ENCODE data around the gene SFXN5. TPM values are rescaled to one million over a fixed set of nuclear protein-coding genes. Genes with fewer than 3 reads are reported as not detected.
"Not testable (repeated sequence)": the region's sequence is repeated elsewhere in the genome, so short reads cannot be mapped to it uniquely, and the experiment has no call there.

SFXN5 gene
- total RNA-seq, 1 donor from 2014 or later, result 10.1 TPM

- no peak for DNase-seq (ENCODE audit: low read depth in 2 of 2)
Observed at GRCh38 chr2:72908741-72909140, 162.8 kb downstream of the SFXN5 start.

GRCh38 chr2:72907369-72907768, 164.1 kb downstream of the SFXN5 start:
- DNase-seq (ENCODE audit: low read depth in 2 of 2), result not testable (repeated sequence)

GRCh38 chr2:72901426-72901825, 170.1 kb downstream of the SFXN5 start:
- DNase-seq (ENCODE audit: low read depth in 2 of 2), result no peak

GRCh38 chr2:72900191-72900825, 171.2 kb downstream of the SFXN5 start:
- DNase-seq (ENCODE audit: low read depth in 2 of 2), result no peak

DNA sequence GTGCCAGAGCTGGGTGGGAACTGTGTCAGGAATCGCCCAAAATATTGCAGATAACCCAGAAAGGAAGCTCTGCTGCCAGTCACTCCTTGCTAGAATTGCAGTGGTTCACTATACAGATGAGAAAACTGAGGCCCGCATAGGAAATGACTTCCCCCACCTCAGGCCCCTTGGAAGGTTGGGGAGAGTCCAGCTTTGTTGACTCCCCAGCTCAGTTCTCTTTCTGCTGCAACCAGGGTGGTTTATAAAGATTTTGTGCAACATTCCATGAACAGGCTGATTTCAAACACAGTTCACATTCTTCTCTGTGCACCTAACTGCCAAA, 173.0 kb downstream of the SFXN5 start:
- no peak for DNase-seq (ENCODE audit: low read depth in 2 of 2)

- DNase-seq (ENCODE audit: low read depth in 2 of 2), result no peak
Observed at GRCh38 chr2:72897785-72898584, 173.5 kb downstream of the SFXN5 start.

GRCh38 chr2:72896446-72896845, 175.1 kb downstream of the SFXN5 start:
- no peak for DNase-seq (ENCODE audit: low read depth in 2 of 2)

DNA sequence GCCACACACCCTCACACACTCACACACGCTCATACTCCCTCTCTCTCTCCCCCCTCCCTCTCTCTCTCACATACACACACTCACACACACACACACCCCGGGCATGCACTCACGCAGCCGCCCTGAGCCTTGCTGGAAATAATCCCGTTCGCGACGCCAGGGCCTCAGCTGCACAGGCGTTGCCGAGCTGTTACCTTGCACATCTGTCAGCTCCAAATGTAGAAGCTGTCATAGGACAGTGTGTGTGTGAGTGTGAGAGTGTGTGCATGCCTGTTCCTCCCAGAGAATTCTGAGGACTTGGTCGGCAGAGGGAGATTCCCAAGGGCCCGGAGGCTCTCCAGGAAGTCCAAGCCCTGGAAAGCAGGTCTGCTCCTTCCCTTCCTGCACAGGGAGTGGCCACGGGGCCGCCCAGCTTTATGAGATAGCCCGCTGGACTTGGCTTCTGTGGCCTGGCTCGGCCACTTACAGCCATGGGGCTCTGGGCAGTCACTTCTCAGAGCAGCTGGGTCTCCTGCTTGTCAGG, 175.7 kb downstream of the SFXN5 start:
- peak; percentile 6 to 42 for DNase-seq (ENCODE audit: low read depth in 2 of 2)

- DNase-seq (ENCODE audit: low read depth in 2 of 2), result no peak
Observed at GRCh38 chr2:72895154-72895553, 176.4 kb downstream of the SFXN5 start.

DNA sequence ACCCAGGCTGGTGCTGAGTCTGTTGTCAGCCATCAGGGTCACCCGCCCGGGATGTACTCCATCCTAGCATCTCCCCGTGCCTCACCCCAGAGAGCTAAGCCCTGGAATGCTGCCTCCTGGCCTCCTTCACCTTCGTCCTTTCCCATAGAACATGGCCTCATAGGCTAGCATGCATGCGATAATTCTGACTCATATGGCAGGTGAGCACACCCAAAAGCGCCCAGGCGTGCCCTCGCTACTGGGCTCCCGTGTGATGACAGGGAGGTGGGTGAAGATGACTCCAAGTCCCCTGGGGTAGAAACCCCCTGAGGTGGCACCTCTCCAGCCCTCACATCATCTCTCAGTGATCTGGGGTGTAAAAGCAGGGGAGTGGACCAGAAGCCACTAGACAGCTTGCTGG, 177.0 kb downstream of the SFXN5 start:
- DNase-seq (ENCODE audit: low read depth in 2 of 2), result no peak

GRCh38 chr2:72893594-72894319, 177.8 kb downstream of the SFXN5 start:
- DNase-seq (ENCODE audit: low read depth in 2 of 2), result peak; percentile 44 to 80

- DNase-seq (ENCODE audit: low read depth in 2 of 2), result peak; percentile 40 to 77
Observed at GRCh38 chr2:72892506-72893173, 178.9 kb downstream of the SFXN5 start.

Other genes starting within 250 kb of the SFXN5 start
- gene EXOC6B, start 245.7 kb downstream of the SFXN5 start, total RNA-seq, result 12.1 and 18.7 TPM in 2 replicates
- gene SPR, start 184.3 kb downstream of the SFXN5 start, total RNA-seq, result 33.9 and 45.8 TPM in 2 replicates
- not detected in 2 replicates for gene EMX1, start 154.2 kb downstream of the SFXN5 start, total RNA-seq
- 41.6 and 73.7 TPM in 2 replicates for gene RAB11FIP5, start 41.2 kb upstream of the SFXN5 start, total RNA-seq
- not detected in 2 replicates for gene NOTO, start 130.9 kb upstream of the SFXN5 start, total RNA-seq
- 11.2 and 12.1 TPM in 2 replicates for gene SMYD5, start 142.5 kb upstream of the SFXN5 start, total RNA-seq
- gene PRADC1, start 161.5 kb upstream of the SFXN5 start, total RNA-seq, result 20.4 and 23.6 TPM in 2 replicates
- 347 and 408 TPM in 2 replicates for gene CCT7, start 162.6 kb upstream of the SFXN5 start, total RNA-seq
- 0.13 and 0.25 TPM in 2 replicates for gene FBXO41, start 212.8 kb upstream of the SFXN5 start, total RNA-seq
- not detected in 2 replicates for gene EGR4, start 221.8 kb upstream of the SFXN5 start, total RNA-seq

Measured in dermis microvascular lymphatic vessel endothelial cell (primary cell).